ENCODE measurements around the gene TMEM108.

Gene TMEM108

GRCh38 chr3:133330522-133330921, 292.3 kb downstream of the TMEM108 start:
- H3K4me2 ChIP-seq (ENCODE audit: insufficient read depth, low read length): no peak overlapping the region
- H3K27me3 ChIP-seq (ENCODE audit: insufficient read depth, low read length, poor library complexity): no peaks in the 10 kb centered on the region
- H3K79me2 ChIP-seq (ENCODE audit: insufficient read depth, low read length): no peaks in the 10 kb centered on the region
- no peaks in the 10 kb centered on the region for H3K4me1 ChIP-seq (ENCODE audit: insufficient read depth, low read length)
- no peak overlapping the region for H2AFZ ChIP-seq (ENCODE audit: low read depth, low read length)
- TF ChIP-seq EZH2 (IDR thresholded peaks at IDR 0.05; ENCODE audit: borderline replicate concordance, low read depth, low read length, severe bottlenecking): no peak
- no peak for TF ChIP-seq CTCF (IDR thresholded peaks at IDR 0.05; ENCODE audit: borderline replicate concordance, extremely low read depth, low read length, poor library complexity, severe bottlenecking)
- H3K27ac ChIP-seq (ENCODE audit: low read length): no peak overlapping the region
- no peaks in the 10 kb centered on the region for H4K20me1 ChIP-seq (ENCODE audit: insufficient read depth, low read length)
- H3K9me3 ChIP-seq (ENCODE audit: insufficient read depth, low read length, severe bottlenecking): no peaks in the 10 kb centered on the region
- ATAC-seq (ENCODE audit: insufficient read depth, low read depth) (no peak), DNase-seq (no peak)
- H3K9ac ChIP-seq (ENCODE audit: low read depth, low read length): no peak overlapping the region
- H3K4me3 ChIP-seq (ENCODE audit: low read depth in 1 of 2, low read length in 2 of 2): no peak overlapping the region
- no peaks in the 10 kb centered on the region for H3K36me3 ChIP-seq (ENCODE audit: insufficient read depth, low read length)

GRCh38 chr3:133354721-133355120, 316.5 kb downstream of the TMEM108 start:
- Histone ChIP-seq H3K4me2 (ENCODE audit: insufficient read depth, low read length) (no peak overlapping the region), H3K27me3 (ENCODE audit: insufficient read depth, low read length, poor library complexity) (no peaks in the 10 kb centered on the region), H3K27ac (ENCODE audit: low read length) (no peak overlapping the region), H3K9me3 (ENCODE audit: insufficient read depth, low read length, severe bottlenecking) (no peaks in the 10 kb centered on the region), H3K4me1 (ENCODE audit: insufficient read depth, low read length) (no peaks in the 10 kb centered on the region), H3K9ac (ENCODE audit: low read depth, low read length) (no peak overlapping the region), H3K4me3 (ENCODE audit: low read depth in 1 of 2, low read length in 2 of 2) (no peak overlapping the region), H3K36me3 (ENCODE audit: insufficient read depth, low read length) (no peaks in the 10 kb centered on the region), H4K20me1 (ENCODE audit: insufficient read depth, low read length) (no peaks in the 10 kb centered on the region), H3K79me2 (ENCODE audit: insufficient read depth, low read length) (no peaks in the 10 kb centered on the region), H2AFZ (ENCODE audit: low read depth, low read length) (no peak overlapping the region)
- ATAC-seq (ENCODE audit: insufficient read depth, low read depth): no peak
- TF ChIP-seq CTCF (IDR thresholded peaks at IDR 0.05; ENCODE audit: borderline replicate concordance, extremely low read depth, low read length, poor library complexity, severe bottlenecking) (no peak), EZH2 (IDR thresholded peaks at IDR 0.05; ENCODE audit: borderline replicate concordance, low read depth, low read length, severe bottlenecking) (no peak)
- no peak for DNase-seq

- H4K20me1 ChIP-seq (ENCODE audit: insufficient read depth, low read length): no peaks in the 10 kb centered on the region
- no peak overlapping the region for H3K4me2 ChIP-seq (ENCODE audit: insufficient read depth, low read length)
Observed at GRCh38 chr3:133360476-133360875, 322.3 kb downstream of the TMEM108 start.

More at GRCh38 chr3:133360476-133360875, 322.3 kb downstream of the TMEM108 start:
- no peak for DNase-seq
- Histone ChIP-seq H3K9ac (ENCODE audit: low read depth, low read length) (no peak overlapping the region), H3K79me2 (ENCODE audit: insufficient read depth, low read length) (no peaks in the 10 kb centered on the region), H3K27me3 (ENCODE audit: insufficient read depth, low read length, poor library complexity) (no peaks in the 10 kb centered on the region), H3K4me3 (ENCODE audit: low read depth in 1 of 2, low read length in 2 of 2) (no peak overlapping the region), H3K9me3 (ENCODE audit: insufficient read depth, low read length, severe bottlenecking) (no peaks in the 10 kb centered on the region), H3K36me3 (ENCODE audit: insufficient read depth, low read length) (no peaks in the 10 kb centered on the region), H3K27ac (ENCODE audit: low read length) (no peak overlapping the region), H2AFZ (ENCODE audit: low read depth, low read length) (no peak overlapping the region), H3K4me1 (ENCODE audit: insufficient read depth, low read length) (no peaks in the 10 kb centered on the region)
- no peak for TF ChIP-seq CTCF (IDR thresholded peaks at IDR 0.05; ENCODE audit: borderline replicate concordance, extremely low read depth, low read length, poor library complexity, severe bottlenecking)
- TF ChIP-seq EZH2 (IDR thresholded peaks at IDR 0.05; ENCODE audit: borderline replicate concordance, low read depth, low read length, severe bottlenecking): no peak
- ATAC-seq (ENCODE audit: insufficient read depth, low read depth): no peak

Measured in DND-41 (cell line).